NCI-H2107 treated with DMSO at 0.1 percent for 48 hours (cell line): ENCODE measurements around the gene ARHGAP6.
A peak's percentile ranks its signal among the peaks of the same experiment; 100 is the strongest.

Experiments
- DNase-seq: peaks from one replicate; lab custom pipeline; 2025; ENCODE audit not compliant: unreplicated experiment; lab: John Stamatoyannopoulos, UW

ARHGAP6 gene

DNA sequence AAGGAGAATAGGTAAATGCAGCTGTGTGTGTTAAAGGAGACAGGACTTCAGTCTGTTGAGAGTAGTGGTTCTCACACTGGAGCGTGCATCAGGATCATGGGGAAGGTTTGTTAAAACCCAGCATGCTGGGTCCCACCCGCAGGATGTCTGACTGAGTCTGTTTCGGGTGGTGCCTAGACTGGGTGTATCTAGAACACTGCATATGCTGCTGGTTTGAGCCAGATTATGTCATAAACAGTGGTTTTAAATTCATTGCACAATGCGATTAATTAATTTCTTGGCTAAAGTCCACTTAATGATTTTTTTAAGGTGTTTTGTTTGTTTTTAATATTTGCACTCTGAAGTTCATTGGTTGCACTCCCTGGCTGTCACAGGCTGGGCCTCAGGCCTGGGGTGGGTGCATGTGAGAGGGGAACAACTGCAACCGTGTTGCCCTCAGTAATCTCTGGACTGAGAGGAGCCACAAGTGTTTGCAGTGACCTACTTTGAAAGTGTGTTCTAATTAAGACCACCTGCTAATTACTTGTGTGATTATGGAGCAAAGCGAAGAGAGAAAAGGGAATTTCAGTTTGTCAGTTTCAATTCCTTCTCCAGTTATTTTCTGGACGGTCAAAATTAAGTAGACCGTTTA, 546.3 kb downstream of the ARHGAP6 start:
- DNase-seq: no peak

GRCh38 chrX:11117745-11118144, 548.0 kb downstream of the ARHGAP6 start:
- no peak for DNase-seq

DNA sequence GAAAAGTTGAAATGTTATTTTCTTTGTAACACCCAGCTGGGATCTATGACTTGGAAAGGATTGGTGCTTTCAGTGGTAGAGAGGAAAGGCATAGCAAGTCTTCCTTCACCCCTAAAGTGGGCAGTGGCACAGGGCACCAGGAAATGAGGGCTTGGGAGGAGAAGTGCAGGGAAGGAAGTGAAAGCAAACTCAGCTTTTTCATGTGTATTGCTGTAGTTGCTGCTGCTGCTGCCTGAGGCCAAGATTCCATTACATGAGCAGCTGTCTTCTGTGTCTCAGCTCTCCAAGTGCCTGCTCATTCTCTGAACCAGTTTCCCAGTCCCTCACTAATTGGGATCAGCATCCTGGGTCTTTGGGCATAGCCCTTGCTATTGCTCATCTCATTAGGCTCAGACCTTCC, 552.0 kb downstream of the ARHGAP6 start:
- DNase-seq: no peak

DNA sequence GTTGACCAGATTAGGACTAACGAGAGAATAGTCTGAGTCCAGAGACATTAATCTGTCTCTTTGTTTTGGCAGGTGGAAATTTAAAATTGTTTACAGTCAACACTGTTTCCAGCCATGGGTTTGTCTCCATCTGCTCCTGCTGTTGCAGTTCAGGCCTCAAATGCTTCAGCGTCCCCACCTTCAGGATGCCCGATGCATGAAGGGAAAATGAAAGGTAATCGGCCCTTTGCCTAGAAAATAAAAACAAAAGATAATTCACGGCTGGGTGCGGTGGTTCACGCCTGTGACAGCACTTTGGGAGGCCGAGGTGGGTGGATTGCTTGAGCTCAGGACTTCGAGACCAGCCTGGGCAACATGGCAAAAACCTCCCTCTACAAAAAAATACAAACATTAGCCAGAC, 553.8 kb downstream of the ARHGAP6 start:
- no peak for DNase-seq

- DNase-seq: peak; percentile 64
Measured at GRCh38 chrX:11111037-11111851, 554.5 kb downstream of the ARHGAP6 start, which contains the start of gene HCCS. Gene HCCS (plus strand): TSS chrX:11111332. CDS start chrX:11112061, 729 bp downstream.

DNA sequence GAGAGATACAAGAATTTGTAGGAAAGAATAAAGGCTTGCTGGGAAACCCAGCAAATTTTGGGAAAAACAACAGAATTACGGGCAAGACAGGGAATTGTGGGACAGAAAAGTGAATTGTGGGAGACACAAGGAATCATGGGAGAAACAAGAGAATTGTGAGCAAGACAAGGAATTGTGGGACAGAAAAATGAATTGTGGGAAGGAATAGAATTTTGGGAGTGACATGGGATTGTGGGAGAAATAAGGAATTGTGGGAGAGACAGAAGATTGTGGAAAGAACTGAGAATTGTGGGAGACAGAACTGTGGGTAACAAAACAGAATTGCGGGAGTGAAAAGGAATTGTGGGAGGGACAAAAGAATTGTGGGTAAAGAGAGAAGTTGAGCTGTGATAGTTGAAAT, 555.8 kb downstream of the ARHGAP6 start:
- DNase-seq: no peak

DNA sequence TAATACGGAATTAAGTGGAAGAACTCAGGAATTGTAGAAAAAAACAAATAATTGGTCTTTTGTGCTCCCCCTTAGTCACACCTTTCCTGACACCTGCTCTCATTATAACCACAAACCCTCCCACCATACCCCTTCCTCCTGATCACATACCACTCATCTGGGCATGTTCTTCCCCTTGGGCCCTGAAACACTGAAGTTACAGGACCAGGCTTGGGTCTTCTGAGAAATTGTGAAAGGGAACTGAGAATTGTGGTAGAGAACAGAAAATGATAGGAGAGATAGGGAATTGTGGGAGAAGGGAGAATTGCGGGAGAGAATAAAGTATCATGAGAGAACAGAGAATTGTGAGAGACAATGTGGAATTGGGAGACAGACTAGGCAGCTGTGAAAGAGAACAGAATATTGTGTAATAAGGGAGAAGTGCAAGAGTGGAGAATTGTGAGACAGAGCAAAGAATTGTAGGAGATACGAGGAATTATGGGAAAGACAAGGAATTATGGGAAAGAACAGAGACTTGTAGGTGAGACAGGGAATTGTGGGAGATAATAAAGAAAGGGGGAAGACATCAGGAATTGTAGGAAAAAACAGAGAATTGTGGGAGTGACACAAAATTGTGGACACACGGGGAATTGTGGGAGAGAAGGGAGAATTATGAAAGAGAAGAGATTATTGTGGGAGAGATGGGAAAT, 557.3 kb downstream of the ARHGAP6 start:
- no peak for DNase-seq

- no peak for DNase-seq
Measured at GRCh38 chrX:11105080-11105479, 560.6 kb downstream of the ARHGAP6 start.

DNA sequence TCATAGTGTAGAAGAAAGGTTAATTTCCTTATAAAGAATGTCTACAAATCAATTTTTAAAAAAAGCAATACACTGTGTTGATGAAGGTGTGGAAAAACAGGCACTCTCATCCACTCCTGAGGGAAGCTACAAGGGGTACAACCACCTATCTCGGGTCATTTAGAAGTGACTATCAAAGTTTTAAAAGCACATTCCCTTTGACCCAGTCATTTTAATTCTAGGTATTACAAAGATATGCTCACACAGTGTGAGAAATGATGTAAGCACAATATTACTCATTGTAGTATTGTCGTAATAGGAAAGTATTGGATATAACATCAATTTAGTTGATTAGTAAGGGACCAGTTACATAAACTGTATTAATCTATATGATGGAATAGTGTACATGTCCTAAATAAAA, 562.0 kb downstream of the ARHGAP6 start:
- DNase-seq: no peak

GRCh38 chrX:11103006-11103405, 562.7 kb downstream of the ARHGAP6 start:
- DNase-seq: no peak

DNA sequence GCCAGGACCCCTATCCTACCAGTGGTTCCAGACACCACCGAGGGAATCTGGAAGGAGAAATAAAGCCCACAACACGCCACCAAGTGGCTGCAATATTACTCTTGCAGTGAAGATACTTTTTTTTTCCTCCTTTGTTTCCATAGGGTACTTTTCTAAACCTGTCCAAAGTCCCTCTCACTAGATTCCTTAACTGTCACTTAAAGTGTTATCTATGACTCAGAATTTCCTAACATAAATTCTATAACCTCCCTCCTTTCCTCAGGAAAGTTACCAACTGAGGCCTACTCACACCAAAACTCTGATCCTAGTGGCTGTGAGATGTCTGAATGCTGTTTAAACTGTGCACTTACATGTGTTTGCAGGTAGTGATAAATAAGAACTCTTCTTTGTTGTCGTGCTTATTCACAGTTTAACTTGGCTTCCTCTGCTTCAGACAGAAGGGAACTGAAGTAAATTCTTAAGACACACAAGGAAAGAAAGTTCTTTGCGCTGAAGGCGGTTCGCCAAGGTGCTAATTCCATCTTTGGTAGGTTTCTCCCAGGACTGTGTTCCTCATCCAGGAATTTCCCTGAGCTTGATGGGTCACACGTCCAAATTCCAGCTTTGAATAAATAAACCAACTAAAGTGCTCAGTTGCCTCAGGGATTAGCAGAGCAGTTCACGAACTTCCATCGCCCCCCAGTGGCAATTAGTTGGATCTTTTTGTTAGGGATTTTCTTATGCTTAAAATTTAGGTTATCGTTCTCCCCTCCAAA, 565.3 kb downstream of the ARHGAP6 start:
- DNase-seq: peak; percentile 58

GRCh38 chrX:11099465-11099864, 566.3 kb downstream of the ARHGAP6 start:
- DNase-seq: no peak

DNA sequence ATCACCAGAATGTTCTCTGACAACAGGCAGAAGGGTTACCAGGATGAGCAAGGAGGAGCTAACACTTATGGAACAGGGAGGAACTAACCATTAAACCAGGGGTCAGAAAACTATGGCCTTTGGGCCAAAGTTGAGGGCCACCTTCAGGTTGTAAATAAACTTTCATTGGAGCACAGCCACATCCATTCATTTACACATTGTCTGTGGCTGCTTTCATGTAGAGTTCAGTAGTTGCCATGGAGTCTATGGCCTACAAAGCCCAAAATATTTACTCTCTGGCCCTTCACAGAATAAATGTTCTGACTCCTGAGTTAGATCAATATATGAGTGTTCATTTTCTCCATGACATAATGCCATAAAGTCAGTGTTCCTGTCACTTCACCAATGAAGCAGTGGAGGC, 567.8 kb downstream of the ARHGAP6 start:
- DNase-seq: no peak

GRCh38 chrX:11089802-11090201, 575.9 kb downstream of the ARHGAP6 start:
- no peak for DNase-seq
